Activated CD4-positive, alpha-beta T cell treated with anti-CD3 and anti-CD28 coated beads, Interleukin-2, amount 50 U/mL, for 16 hours (primary cell): ENCODE measurements around the gene HYPK.
A peak's percentile ranks its signal among the peaks of the same experiment; 100 is the strongest.

Experiments used
- DNase-seq: peaks from one replicate; pipeline ENCODE4 v3.0.0-alpha.2; 2020

Gene HYPK

GRCh38 chr15:43800286-43801141 lies at the start of gene HYPK:
TSS of gene HYPK (plus strand) at chr15:43800599. CDS start at chr15:43800623, 24 bp downstream.
- peak; percentile 93 for DNase-seq

GRCh38 chr15:43751885-43752284 lies 48.5 kb upstream of the HYPK start:
- DNase-seq = no peak

DNA sequence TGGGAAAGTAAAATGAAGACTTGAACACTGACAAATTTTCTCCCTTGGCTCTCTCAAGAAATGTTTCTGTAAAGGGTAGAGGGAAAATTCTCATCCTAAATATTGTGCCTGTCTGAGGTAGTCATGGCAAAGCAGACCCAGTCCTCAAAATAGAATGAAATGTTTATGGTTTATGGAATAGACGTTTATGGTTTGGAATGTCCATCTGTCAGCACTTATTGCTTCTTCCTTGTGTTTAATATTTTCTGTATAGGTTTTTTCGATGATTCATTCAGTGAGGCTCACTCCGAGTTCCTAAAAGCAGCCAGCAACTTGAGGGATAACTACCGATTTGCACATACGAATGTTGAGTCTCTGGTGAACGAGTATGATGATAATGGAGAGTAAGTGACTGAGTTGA lies 37.6 kb upstream of the HYPK start:
- no peak for DNase-seq

DNA sequence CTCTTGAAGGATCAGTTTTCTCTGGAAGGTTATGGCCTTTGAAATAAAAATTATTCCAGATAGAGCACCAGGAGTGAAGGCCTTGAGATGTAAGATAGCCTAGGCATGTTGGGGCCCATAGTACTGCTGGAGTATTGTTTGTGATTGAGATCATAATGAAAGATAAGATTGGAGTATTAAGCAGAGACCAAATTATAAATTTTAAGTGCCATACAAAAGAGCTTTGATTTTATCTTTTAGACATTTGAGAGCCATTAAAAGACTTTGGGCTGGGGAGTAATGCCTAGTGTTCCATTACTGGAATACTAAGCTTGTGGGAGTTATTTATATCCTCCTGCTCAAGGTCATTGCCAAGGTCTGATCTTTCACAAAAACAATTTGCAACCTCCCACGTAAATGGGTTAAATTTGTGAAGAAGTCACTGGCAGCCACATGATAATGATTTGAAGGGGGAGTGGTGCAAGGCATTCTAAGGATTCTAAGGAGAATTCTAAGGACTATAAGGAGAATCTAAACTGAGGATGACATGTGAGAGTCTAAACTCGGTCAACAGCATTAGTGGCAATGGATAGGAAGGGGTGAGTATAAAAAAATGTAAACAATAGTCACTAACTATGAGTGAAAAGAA lies 36.5 kb upstream of the HYPK start:
- no peak for DNase-seq

GRCh38 chr15:43769584-43770228 lies 30.7 kb upstream of the HYPK start:
- DNase-seq = peak; percentile 54

GRCh38 chr15:43771816-43772215 lies 28.6 kb upstream of the HYPK start:
- no peak for DNase-seq

- no peak for DNase-seq
Observed at GRCh38 chr15:43772624-43773023, 27.8 kb upstream of the HYPK start.

- no peak for DNase-seq
Observed at GRCh38 chr15:43774062-43774461, 26.3 kb upstream of the HYPK start.

DNA sequence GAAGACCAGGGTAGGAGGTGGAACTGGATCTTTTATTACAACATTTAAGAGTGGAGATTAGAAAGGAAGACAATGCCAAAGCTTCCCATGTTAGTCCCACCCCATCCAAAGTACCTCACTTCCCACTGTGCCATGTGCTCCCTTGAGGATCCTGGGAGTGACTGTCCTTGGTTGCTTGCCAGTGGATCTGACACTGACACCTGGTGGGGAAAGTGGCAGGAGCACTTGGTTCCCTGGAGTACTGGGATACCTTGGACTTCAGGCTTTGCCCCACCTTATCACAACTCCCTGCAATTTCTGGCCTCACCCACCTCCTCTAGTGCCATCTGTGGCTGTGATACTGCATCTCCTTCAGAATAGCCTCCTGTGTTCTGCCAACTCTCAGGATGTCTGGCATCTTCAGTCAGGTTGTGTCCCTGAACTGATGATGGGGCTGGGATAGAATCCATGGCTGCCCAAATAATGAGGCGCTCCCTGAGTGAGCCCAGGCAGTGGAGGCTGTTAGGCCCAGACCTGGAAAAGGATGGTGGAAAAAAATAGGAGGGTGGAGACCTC lies 24.9 kb upstream of the HYPK start:
- no peak for DNase-seq

GRCh38 chr15:43776101-43776717 lies 24.2 kb upstream of the HYPK start:
- DNase-seq = no peak

GRCh38 chr15:43776718-43777266 lies 23.6 kb upstream of the HYPK start, which contains the start of gene ELL3:
TSS of gene ELL3 (minus strand) at chr15:43776966. CDS start at chr15:43776901, 65 bp downstream.
- peak; percentile 79 for DNase-seq

- DNase-seq = peak; percentile 88
Observed at GRCh38 chr15:43777267-43777914, 23.0 kb upstream of the HYPK start.

- no peak for DNase-seq
Observed at GRCh38 chr15:43779016-43779415, 21.4 kb upstream of the HYPK start.

DNA sequence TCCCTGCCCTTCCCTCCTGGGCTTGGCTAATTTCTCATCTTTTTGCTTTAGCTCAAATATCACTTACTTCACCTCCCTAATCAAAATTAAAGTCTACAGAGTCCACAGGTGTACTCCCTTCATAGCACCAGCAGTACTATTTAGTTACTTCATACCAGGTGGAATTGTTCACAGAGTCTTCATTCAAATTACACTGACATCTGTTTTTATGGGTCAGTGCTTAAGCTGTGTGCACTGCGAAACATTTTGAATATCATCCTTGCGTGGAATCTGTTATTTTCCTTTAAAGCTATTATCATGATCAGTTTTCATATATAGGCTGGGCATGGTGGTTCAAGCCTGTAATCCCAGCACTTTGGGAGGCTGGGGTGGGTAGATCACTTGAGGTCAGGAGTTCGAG lies 11.0 kb upstream of the HYPK start:
- DNase-seq = no peak

DNA sequence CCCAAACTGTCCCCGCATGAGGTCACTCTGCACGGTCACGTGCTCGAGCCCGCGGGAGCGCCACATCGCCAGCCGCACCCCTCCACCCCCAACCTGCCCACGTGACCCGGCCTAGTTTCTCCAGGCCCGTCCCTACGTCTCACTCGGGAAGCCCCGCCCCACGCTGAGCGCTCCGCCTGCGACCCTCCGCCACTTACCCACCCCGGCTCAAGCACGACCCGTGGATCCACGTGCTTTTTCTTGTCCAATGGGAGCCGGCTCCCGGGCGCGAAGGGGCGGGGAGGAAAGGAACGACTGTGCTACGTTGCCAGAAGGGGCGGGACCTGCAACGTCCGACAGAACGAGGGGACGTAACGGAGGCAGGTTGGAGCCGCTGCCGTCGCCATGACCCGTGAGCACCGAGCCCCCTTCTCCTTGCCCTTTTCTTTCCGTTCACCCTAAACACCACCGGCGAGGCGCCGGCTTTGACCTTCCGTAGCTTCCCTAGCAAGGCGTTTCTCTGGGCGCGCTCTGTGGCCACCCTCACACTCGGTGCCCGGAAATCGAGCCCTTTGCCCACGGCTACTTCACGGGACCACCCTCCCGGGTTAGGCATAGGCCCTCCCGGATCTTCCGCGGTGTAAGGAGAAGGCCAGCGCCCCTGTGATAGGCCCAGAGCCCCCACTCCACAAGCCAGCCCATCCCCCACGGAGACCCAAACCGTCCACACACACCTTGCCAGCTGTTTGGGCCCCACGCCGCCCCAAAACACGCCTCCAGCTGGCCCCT lies 8.2 kb upstream of the HYPK start, which contains the start of gene SERF2:
Gene SERF2, plus strand, starts transcription at position 328 of the 768 bp plus-strand sequence. Its CDS starts 57 bp downstream, at position 385.
- peak; percentile 100 for DNase-seq

- DNase-seq = peak; percentile 42
Observed at GRCh38 chr15:43792761-43793476, 7.5 kb upstream of the HYPK start.

GRCh38 chr15:43793647-43794046 lies 6.8 kb upstream of the HYPK start:
- no peak for DNase-seq

- DNase-seq = no peak
Observed at GRCh38 chr15:43794269-43795037, 5.9 kb upstream of the HYPK start.

DNA sequence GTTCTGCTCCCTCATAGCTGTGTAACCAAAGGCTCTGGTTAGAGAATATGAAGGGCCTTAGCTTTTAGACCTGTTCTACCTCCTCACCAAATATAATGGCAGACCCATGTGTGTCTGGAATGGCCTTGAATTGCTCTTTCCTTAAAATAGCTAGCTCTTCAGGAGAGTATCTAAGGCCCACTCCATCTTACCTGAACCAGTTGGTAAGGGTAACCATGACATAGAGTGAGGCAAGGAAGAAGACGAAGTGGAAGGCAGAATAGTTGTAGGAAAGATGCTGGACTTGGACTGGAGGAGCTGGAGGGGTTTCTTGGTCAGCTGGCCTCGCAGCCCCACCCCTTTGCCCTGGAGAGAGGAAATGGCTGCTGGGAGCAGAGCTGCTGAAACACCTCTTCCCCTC lies 5.2 kb upstream of the HYPK start:
- DNase-seq = no peak

- no peak for DNase-seq
Observed at GRCh38 chr15:43795997-43796396, 4.4 kb upstream of the HYPK start.
